ENCODE results near the gene FLCN. TPM values are rescaled to one million over a fixed set of nuclear protein-coding genes. Genes with fewer than 3 reads are reported as not detected.

FLCN gene
- 35.2 and 102 TPM in 2 replicates for total RNA-seq (ENCODE audit: low replicate concordance)

GRCh38 chr17:17237026-17237799, at the start of gene FLCN:
TSS of gene FLCN (minus strand) at chr17:17237168. CDS start at chr17:17228137, 9,031 bp downstream.

GRCh38 chr17:17280613-17281549, 43.9 kb upstream of the FLCN start, which contains the start of gene COPS3:
TSS of gene COPS3 (minus strand) at chr17:17281246. CDS start at chr17:17281186, 60 bp downstream.

GRCh38 chr17:17206124-17206912, 30.6 kb downstream of the FLCN start, which contains the start of gene PLD6:
TSS of gene PLD6 (minus strand) at chr17:17206333. CDS start at chr17:17206286, 47 bp downstream.

Other genes with a start within 250 kb of the FLCN start
- 71.6 and 146 TPM in 2 replicates for gene MPRIP, start 194.7 kb downstream of the FLCN start, total RNA-seq (ENCODE audit: low replicate concordance)
- gene PLD6, start 30.8 kb downstream of the FLCN start, total RNA-seq (ENCODE audit: low replicate concordance) = 1.1 and 2.7 TPM in 2 replicates
- 47.0 and 69.2 TPM in 2 replicates for gene COPS3, start 44.1 kb upstream of the FLCN start, total RNA-seq (ENCODE audit: low replicate concordance)
- gene NT5M, start 66.2 kb upstream of the FLCN start, total RNA-seq (ENCODE audit: low replicate concordance) = 0.70 and 0.83 TPM in 2 replicates
- gene MED9, start 239.8 kb upstream of the FLCN start, total RNA-seq (ENCODE audit: low replicate concordance) = 6.8 and 7.7 TPM in 2 replicates